Activated naive CD4-positive, alpha-beta T cell (primary cell): ENCODE measurements around the gene ALPP.
"Not testable (repeated sequence)": the region's sequence is repeated elsewhere in the genome, so short reads cannot be mapped to it uniquely, and the experiment has no call there.

Source experiments
- DNase-seq, 4 experiments: peaks; one replicate each; lab custom pipeline; 2025; lab: John Stamatoyannopoulos, UW

ALPP gene

GRCh38 chr2:232381204-232382031 lies 2.9 kb downstream of the ALPP start:
- DNase-seq, result not testable (repeated sequence)

GRCh38 chr2:232382331-232383225 lies 4.0 kb downstream of the ALPP start:
- no peak for DNase-seq

DNA sequence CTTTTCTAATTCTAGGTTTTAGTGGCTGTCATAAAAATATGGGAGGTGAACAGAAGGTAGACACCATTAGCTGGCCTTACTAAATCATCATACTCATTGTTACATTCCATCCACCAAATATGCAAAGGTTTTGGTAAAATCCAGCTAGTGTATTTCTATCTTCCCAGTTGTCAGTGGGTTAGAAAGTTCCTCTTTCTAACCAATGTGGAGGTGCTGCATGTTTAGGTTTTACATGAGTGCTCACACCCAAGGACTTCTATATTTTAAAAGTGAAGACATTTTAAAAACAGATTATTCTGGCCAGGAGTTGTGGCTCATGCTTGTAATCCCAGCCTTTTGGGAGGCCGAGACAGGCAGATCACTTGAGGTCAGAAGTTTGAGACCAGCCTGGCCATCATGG lies 5.9 kb downstream of the ALPP start:
- no peak for DNase-seq

DNA sequence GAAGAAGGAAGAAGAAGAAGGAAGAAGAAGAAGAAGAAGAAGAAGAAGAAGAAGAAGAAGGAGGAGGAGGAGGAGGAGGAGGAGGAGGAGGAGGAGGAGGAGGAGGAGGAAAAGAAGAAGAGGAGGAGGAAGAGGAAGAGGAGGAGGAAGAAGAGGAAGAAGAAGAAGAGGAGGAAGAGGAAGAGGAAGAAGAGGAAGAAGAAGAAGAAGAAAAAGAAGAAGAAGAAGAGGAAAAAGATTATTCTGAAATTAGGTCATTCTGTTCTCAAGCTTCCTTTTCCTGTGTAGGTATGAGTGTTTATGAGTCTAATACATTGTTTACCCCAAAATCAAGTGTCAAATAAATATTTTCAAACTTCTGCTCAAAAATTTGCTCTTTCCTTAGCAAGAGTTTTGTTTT lies 6.5 kb downstream of the ALPP start:
- DNase-seq, result not testable (repeated sequence)

- no peak for DNase-seq
Observed at GRCh38 chr2:232385660-232386489, 7.3 kb downstream of the ALPP start.

DNA sequence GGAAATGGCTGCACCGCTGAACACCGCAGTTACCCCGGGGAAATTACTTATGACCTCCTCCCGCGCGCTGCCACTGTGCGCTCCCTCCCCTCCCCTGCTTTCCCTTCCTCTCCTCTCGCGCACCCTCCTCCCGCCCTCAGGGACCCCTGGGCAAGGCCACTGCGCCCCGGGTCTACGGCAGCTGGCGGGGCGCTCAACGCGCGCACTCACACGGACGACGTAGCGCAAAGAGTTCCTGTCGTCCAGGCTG lies 7.9 kb downstream of the ALPP start:
- DNase-seq, result no peak

GRCh38 chr2:232386740-232387450 lies 8.3 kb downstream of the ALPP start:
- DNase-seq, result no peak

GRCh38 chr2:232387451-232388171 lies 9.1 kb downstream of the ALPP start:
- DNase-seq, result no peak

DNA sequence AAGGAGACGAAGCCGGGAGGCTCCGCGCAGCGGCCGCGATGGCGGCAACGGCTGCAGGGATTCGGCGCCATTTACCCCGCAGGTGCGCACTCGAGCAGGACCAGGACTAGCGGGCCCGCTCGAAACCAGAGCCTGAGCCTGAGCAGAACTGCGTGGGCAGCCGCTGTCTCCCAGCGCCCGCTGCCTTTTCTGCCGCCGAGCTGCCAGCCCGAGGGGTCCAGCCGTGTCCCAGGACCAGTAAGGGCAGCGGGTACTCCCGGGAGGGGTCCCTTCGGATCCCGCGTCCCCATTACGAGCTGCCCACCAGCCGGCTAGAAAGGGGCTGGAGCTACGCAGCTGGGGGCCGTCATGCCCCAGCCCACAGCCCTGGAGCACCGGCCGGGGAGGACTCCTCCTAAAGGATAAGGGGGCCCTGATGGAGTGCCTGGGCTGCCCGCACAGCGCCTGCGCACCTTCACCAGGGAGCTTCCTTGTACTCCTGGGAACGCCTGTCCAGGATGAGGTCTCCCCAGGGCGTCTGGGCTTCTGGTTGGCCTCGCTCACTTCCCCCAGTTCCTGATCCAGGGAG lies 9.9 kb downstream of the ALPP start:
- no peak for DNase-seq

DNA sequence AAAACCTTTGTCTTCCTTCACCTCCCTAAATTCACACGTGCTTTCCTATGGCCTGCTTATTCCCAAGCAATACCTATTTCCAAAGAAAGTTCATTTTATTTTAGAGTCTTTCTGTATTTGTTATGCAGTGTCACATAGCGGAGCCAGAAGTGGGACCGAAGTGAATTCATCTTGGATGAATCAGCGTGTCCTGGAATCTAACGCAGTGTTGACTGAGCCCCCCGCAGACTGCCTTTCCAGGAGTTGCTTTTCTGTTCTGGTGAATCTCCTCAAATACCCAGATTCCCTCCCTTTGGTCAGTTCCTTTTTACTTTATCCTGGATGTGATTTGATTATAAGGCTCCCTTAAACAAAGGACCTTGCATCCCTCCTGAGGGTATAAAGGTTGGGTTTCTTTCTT lies 10.8 kb downstream of the ALPP start:
- no peak for DNase-seq

- DNase-seq, result no peak
Observed at GRCh38 chr2:232390661-232391060, 12.1 kb downstream of the ALPP start.

DNA sequence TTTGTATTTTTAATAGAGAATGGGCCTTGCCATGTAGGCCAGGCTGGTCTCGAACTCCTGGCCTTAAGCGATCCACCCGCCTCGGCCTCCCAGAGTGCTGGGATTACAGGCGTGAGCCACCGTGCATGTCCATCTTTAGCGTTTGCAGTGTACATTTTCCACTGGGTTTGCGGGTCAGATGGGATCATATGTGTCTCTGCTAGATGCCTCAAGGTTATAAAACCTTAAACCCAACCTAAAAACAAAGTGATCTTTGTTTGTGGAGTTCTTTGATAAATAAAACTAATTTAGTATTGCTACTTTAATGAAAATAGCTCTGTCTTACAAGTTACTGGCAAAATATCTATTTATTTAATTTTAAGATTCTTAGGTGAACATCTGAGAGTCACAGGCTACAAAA lies 15.0 kb downstream of the ALPP start:
- DNase-seq, result no peak

DNA sequence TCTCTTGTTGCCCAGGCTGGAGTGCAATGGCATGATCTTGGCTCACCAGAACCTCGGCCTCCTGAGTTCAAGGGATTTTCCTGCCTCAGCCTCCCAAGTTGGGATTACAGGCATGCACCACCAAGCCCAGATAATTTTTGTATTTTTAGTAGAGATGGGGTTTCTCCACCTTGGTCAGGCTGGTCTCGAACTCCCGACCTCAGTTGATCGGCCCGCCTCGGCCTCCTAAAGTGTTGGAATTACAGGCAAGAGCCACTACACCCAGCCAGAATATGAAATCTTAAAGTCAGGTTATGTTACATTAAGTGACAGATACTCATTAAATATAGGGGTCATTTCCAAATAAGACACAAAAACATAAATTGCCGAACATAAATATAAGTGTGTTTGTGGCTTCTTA lies 15.9 kb downstream of the ALPP start:
- DNase-seq, result not testable (repeated sequence)

DNA sequence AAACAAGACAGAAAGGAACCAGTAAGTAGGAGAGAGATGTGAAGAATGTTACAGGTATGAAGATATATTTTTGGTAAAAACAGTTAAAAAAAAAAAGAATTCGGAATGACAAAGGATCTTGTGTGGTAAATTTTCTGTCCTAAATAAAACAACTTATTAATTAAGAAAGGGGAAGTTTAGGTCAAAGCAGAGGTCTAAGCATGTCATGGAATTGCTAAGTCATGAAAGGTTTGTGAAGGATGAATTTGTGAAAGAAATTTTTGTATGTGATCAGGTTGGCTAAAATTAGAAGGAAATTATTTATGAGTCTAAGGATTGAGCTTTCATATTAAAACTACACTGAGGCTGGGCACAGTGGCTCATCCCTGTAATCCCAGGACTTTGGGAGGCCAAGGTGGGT lies 17.0 kb downstream of the ALPP start:
- DNase-seq, result no peak

DNA sequence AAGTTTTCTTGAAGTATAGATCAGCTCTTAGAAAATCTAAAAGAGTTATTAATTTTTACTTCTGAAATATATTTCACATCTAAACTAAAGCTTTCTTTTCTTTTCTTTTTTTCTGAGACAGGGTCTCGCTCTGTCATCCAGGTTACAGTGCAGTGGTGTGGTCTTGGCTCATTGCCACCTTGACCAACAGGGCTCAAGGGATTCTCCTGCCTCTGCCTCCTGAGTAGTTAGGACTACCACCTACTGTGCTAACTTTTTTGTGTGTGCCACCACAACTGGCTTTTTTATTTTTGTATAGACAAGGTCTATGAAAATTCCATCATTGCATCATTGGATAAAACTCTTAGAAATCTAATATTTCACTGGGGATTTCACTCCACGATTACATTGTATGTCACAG lies 18.1 kb downstream of the ALPP start:
- DNase-seq, result no peak

GRCh38 chr2:232398293-232399034 lies 19.9 kb downstream of the ALPP start:
- DNase-seq, result no peak

DNA sequence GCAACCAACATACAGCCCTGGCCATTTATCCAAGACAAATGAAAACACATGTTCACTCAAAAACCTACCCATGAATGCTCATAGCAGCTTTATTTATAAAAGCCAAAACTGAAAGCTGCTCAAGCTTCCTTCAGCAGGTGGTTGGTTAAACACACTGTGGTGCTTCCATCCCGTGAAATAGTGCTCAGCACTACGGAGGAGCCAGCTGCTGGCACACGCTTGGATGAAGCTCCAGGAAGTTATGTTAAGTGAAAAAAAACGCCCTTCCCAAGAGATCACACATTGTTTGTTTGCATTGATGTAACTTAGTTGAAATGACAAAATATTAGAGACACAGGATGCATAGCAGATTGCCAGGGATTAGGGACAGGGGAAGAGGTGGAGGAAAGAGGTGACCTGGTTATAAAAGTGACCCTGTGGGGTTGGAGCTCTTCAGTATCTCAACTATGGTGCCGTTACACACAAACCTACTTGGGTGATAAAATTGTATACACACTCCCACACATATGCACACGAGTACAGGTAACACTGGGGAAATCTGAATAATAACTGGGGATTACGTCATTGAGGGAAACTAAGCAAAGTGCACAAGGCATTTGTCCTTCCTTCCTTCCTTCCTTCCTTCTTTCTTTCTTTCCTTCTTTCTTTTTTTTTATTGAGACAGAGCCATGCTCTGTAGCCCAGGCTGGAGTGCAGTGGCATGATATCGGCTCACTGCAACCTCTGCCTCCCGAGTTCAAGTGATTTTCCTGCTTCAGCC lies 21.9 kb downstream of the ALPP start:
- DNase-seq, result no peak

DNA sequence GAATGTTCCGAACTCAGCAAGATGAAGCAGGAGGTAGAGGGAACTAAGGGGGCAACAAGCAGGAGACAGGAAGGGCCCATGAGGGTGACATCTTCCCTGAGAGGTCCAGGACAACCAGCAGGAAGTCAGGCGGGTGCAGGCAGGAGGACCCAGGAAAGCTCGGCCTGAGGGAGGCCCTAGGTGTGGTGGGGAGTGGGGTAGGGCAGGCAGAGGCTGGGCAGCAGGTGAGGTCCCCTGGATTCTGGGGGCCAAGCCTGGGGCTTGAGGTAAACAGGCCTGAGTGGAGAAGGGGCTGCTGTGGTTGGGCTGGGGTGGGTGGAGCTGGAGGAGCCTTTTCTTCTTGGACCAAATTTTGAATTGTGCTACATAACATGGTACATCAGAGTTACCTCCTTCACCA lies 24.0 kb downstream of the ALPP start:
- no peak for DNase-seq

GRCh38 chr2:232405943-232406510 lies 27.5 kb downstream of the ALPP start:
- DNase-seq, result no peak
